GM21786 (cell line): Measurements from ENCODE around the gene GMPPB.

Source experiments
- ATAC-seq: cut with Tn5 transposase; IDR thresholded peaks from one replicate; pipeline ENCODE4 v1.9.1; 2021; ENCODE audit not compliant: unreplicated experiment

Gene GMPPB

DNA sequence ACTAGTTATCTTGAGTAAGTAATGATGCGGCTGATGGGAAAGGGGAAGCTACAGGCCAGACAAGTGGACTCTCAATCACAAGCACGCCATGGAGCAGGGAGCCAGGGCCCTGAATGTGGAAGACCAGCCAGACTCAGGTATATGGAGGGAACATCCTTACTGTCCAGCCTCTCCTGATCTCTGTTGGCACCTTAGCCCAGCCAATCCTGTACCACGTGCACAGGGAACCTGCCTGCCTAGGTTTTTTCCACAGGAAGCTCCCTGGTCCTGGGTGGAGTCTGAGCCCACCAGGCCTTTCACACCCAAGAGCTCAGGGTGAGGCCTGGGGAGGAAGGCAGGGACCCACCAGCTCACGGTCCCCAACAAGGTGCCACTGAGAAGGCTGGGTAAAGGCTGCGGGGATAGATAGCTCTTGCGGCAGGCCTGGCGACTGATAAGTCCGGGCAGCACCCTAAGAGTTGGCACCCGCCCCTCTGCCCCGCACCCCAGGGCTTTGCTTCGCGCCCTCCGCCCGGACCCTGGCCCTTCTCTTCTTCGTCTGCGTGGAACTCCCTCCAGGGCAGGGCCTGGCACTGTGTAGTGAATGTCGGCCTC, 50.5 kb downstream of the GMPPB start:
- no peak for ATAC-seq

DNA sequence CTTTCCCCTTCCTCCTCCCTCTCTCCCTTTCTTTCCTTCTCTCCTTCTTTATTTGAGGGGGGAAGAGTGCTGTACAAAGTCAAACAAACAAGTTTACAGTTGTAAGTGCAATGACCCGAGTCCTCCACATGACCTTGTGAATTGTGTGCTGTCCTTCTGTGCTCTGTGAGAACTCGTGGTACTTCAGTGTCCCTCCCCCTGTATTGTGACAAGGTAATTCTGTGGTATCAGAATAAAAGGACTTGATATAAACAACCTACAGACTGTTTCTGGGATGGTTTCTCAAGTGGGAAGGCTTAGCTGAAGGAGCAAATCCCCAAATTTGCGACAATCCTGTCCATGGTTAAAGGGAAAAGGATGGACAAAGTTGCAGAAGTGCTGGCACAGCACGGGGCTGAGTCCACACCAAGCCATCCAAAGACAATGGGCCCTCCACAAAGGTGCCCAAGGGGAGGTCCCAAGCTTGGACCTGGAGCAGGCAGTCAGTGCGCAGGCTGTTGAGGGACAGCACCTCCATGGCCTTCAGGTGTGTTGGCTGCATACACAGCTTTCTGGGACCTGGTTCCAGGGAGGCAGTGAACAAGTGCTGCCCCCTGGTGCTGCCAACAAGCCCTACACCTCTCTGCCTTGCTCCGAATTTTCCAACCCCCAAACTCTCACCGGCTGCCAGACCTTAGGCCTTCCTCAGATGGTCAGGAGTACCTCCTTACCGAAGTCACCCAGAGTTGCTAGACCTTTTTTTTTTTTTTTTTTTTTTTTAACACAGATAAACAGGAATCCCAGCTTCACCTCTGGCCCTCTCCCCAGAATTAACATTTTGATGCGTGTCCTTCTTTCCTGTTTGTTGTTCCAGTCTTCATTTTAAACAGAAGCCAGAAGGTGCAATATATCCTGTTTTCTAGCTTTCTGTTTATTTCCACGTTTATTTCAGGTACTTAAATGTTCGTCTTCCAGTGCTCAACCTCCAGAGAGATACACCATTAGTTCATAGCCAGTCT, 52.2 kb downstream of the GMPPB start:
- no peak for ATAC-seq

DNA sequence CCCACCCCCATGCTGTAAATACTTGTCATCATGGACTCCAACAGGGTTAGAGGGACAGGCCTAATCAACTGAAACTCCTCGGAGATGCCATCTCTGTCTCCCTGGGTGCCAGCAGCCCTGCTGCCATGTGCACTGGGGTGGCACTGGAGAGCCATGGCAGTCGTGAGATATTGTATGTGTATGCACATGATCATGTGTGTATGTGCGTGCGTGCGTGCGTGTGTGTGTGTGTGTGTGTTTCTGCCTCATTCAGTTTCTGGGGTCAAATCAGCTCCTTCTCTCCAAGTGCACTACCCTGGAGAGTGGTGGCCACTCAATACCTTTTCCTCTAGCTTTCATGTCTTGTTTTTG, 52.8 kb downstream of the GMPPB start:
- ATAC-seq = no peak
